A673 (cell line): Measurements from ENCODE around the gene COG7.

Source experiments
- CTCF ChIP-seq: fragments of 300-800, 200-600 bp; sonication (generic); conservative IDR thresholded peaks from 2 replicates; pipeline ENCODE4 v1.5.1; 2017; ENCODE audit warnings: low read depth, mild to moderate bottlenecking, antibody characterized with exemption, low read length, moderate library complexity, mixed read lengths
- EZH2 ChIP-seq: fragments of 200-600 bp; sonication (generic); IDR thresholded peaks from 2 replicates; pipeline ENCODE4 v1.6.1; 2017; ENCODE audit warnings: borderline replicate concordance, low read depth, mild to moderate bottlenecking, mixed read lengths, antibody characterized with exemption, low read length; ENCODE audit not compliant: poor library complexity, severe bottlenecking

GRCh38 chr16:23398987-23399805 lies 53.8 kb downstream of the COG7 start:
- TF ChIP-seq CTCF (no peak), EZH2 (no peak)
